ENCODE results near the gene TMEM92. TPM values are rescaled to one million over a fixed set of nuclear protein-coding genes. Genes with fewer than 3 reads are reported as not detected.

TMEM92 gene
- total RNA-seq, 1 donor from 2014 or later = 1.8 TPM

- H3K9ac ChIP-seq = no peak overlapping the region
- H3K4me3 Mint-ChIP-seq = no peak overlapping the region
- H3K27me3 Mint-ChIP-seq (ENCODE audit: insufficient read depth, low read depth) = peaks cover 9% of the 10 kb centered on the region
- no peaks in the 10 kb centered on the region for H3F3A ChIP-seq (ENCODE audit: low read depth)
- DNase-seq (ENCODE audit: low spot score) = no peak
- H3K4me3 ChIP-seq = no peak overlapping the region
- H3K9me3 ChIP-seq (ENCODE audit: low read depth) = no peaks in the 10 kb centered on the region
- peaks cover 6% of the 10 kb centered on the region for H3K4me1 ChIP-seq
- peaks cover 51% of the 10 kb centered on the region for H3K4me1 Mint-ChIP-seq
- no peak overlapping the region for H3K4me2 ChIP-seq
- H4K20me1 ChIP-seq (ENCODE audit: low read depth) = no peaks in the 10 kb centered on the region
- H3K36me3 Mint-ChIP-seq = no peaks in the 10 kb centered on the region
- H2AFZ ChIP-seq (replicated peaks) = no peak overlapping the region
- peak overlapping the region; percentile 54 for H3K27ac Mint-ChIP-seq
- no peaks in the 10 kb centered on the region for H3K36me3 ChIP-seq
- TF ChIP-seq EZH2 (IDR thresholded peaks at IDR 0.05) (no peak), CTCF (IDR thresholded peaks at IDR 0.05) (no peak), EZH2phosphoT487 (IDR thresholded peaks at IDR 0.05) (no peak)
- no peaks in the 10 kb centered on the region for H3K9me3 Mint-ChIP-seq
- H3K27me3 ChIP-seq = no peaks in the 10 kb centered on the region
- no peaks in the 10 kb centered on the region for H3K79me2 ChIP-seq (ENCODE audit: low read depth)
- H3K27ac ChIP-seq = no peak overlapping the region
These were observed 56.0 kb downstream of the TMEM92 start for GRCh38 chr17:50330151-50330775.

Small RNA genes lying within 50 kb of the gene (small RNA-seq; reads per million reads assigned to genes)
- not detected for gene SUMO2P7

Other genes with a start within 250 kb of the TMEM92 start
- gene ITGA3, start 218.4 kb upstream of the TMEM92 start, total RNA-seq (ENCODE audit: low replicate concordance) = 7.7 and 11.9 TPM in 2 replicates
- gene PDK2, start 179.1 kb upstream of the TMEM92 start, total RNA-seq (ENCODE audit: low replicate concordance) = 12.6 and 17.3 TPM in 2 replicates
- gene SAMD14, start 144.3 kb upstream of the TMEM92 start, total RNA-seq (ENCODE audit: low replicate concordance) = 8.7 and 27.9 TPM in 2 replicates
- gene PPP1R9B, start 123.8 kb upstream of the TMEM92 start, total RNA-seq (ENCODE audit: low replicate concordance) = 12.0 and 31.4 TPM in 2 replicates
- gene SGCA, start 108.5 kb upstream of the TMEM92 start, total RNA-seq (ENCODE audit: low replicate concordance) = 1.5 TPM in 1 of 2 replicates, not detected in the other
- gene COL1A1, start 72.8 kb upstream of the TMEM92 start, total RNA-seq (ENCODE audit: low replicate concordance) = 1.1 and 4.2 TPM in 2 replicates
- gene XYLT2, start 71.7 kb downstream of the TMEM92 start, total RNA-seq (ENCODE audit: low replicate concordance) = 12.2 and 33.0 TPM in 2 replicates
- 39.1 and 50.4 TPM in 2 replicates for gene MRPL27, start 98.7 kb downstream of the TMEM92 start, total RNA-seq (ENCODE audit: low replicate concordance)
- 26.6 and 31.3 TPM in 2 replicates for gene EME1, start 98.8 kb downstream of the TMEM92 start, total RNA-seq (ENCODE audit: low replicate concordance)
- 57.0 and 63.8 TPM in 2 replicates for gene LRRC59, start 123.1 kb downstream of the TMEM92 start, total RNA-seq (ENCODE audit: low replicate concordance)
- 15.2 and 28.8 TPM in 2 replicates for gene ACSF2, start 151.8 kb downstream of the TMEM92 start, total RNA-seq (ENCODE audit: low replicate concordance)
- not detected in 2 replicates for gene CHAD, start 194.4 kb downstream of the TMEM92 start, total RNA-seq (ENCODE audit: low replicate concordance)
- 9.7 and 12.9 TPM in 2 replicates for gene RSAD1, start 204.4 kb downstream of the TMEM92 start, total RNA-seq (ENCODE audit: low replicate concordance)
- 3.5 and 3.8 TPM in 2 replicates for gene MYCBPAP, start 234.0 kb downstream of the TMEM92 start, total RNA-seq (ENCODE audit: low replicate concordance)

All from neural progenitor cell (in vitro differentiated cells).